IMR-90 (cell line): ENCODE data around the gene ME1. TPM values are rescaled to one million over a fixed set of nuclear protein-coding genes. Genes with fewer than 3 reads are reported as not detected.

ENCODE experiments used
- ATAC-seq: fragments of 200-7000 bp; cut with Tn5 transposase; 2 replicates; pipeline ENCODE4 v1.9.1; 2020; ENCODE audit warnings: low read depth, mild to moderate bottlenecking, moderate library complexity
- BruUV-seq: library from RNA; stranded (reverse); fragments of 400-500 nt; replicated peaks from 2 replicates; lab custom pipeline; 2021; lab: Mats Ljungman, UMichigan
- CTCF ChIA-PET: fragments of 300-600 bp; formaldehyde crosslinking; extraction: SDS; loops from one replicate; lab custom pipeline; 2021; ENCODE audit warnings: antibody characterized with exemption; lab: Yijun Ruan, JAX
- POLR2A ChIA-PET: fragments of 300-600 bp; sonication (Branson Sonifier 250); formaldehyde crosslinking; loops from one replicate; lab custom pipeline; 2022; ENCODE audit warnings: antibody characterized with exemption; ENCODE audit not compliant: unreplicated experiment; lab: Charles Lee
- DNase-seq: peaks from one replicate; pipeline ENCODE4 v3.0.0; 2013
- H2AFZ ChIP-seq: replicated peaks from 2 replicates; pipeline ENCODE3; 2013; ENCODE audit warnings: low read length, mild to moderate bottlenecking; ENCODE audit not compliant: poor library complexity
- H2AK5ac ChIP-seq: 2 replicates; pipeline ENCODE4 v1.6.1; 2013; ENCODE audit warnings: low read depth, low read length, inconsistent platforms
- H2AK9ac ChIP-seq: replicated peaks from 2 replicates; pipeline ENCODE3; 2013; ENCODE audit warnings: mild to moderate bottlenecking, low read depth, low read length, moderate library complexity; ENCODE audit not compliant: poor library complexity
- H2BK120ac ChIP-seq: 2 replicates; pipeline ENCODE4 v1.6.1; 2013; ENCODE audit warnings: low read depth, low read length, inconsistent platforms
- H2BK15ac ChIP-seq: 3 replicates; pipeline ENCODE4 v1.6.1; 2013; ENCODE audit warnings: low read depth, low read length, inconsistent platforms
- H2BK20ac ChIP-seq: 2 replicates; pipeline ENCODE4 v1.6.1; 2013; ENCODE audit warnings: low read depth, mild to moderate bottlenecking, inconsistent platforms, low read length, moderate library complexity
- H2BK5ac ChIP-seq: 2 replicates; pipeline ENCODE4 v1.6.1; 2013; ENCODE audit warnings: mild to moderate bottlenecking, low read depth, low read length, inconsistent platforms; ENCODE audit not compliant: poor library complexity, severe bottlenecking
- H3K14ac ChIP-seq: replicated peaks from 2 replicates; pipeline ENCODE4 v1.6.1; 2013; ENCODE audit warnings: low read depth, low read length, inconsistent platforms
- H3K18ac ChIP-seq: 2 replicates; pipeline ENCODE4 v1.6.1; 2013; ENCODE audit warnings: low read depth, low read length, control low read depth
- H3K23ac ChIP-seq: 2 replicates; pipeline ENCODE4 v1.6.1; 2013; ENCODE audit warnings: low read depth, low read length, inconsistent platforms
- H3K27ac ChIP-seq: 2 replicates; pipeline ENCODE4 v1.5.1; 2013; ENCODE audit warnings: mild to moderate bottlenecking, control low read depth, low read length; ENCODE audit not compliant: insufficient read depth
- H3K27me3 ChIP-seq: 2 replicates; pipeline ENCODE4 v1.6.1; 2013; ENCODE audit warnings: low read length; ENCODE audit not compliant: control insufficient read depth, insufficient read depth
- H3K36me3 ChIP-seq: 2 replicates; pipeline ENCODE4 v1.6.1; 2013; ENCODE audit warnings: low read length, mixed read lengths; ENCODE audit not compliant: control insufficient read depth, insufficient read depth
- H3K4ac ChIP-seq: 2 replicates; pipeline ENCODE4 v1.6.1; 2013; ENCODE audit warnings: low read depth, low read length, inconsistent platforms
- H3K4me1 ChIP-seq: 2 replicates; pipeline ENCODE4 v1.6.1; 2013; ENCODE audit warnings: low read length, mixed read lengths; ENCODE audit not compliant: control insufficient read depth, insufficient read depth
- H3K4me2 ChIP-seq: 2 replicates; pipeline ENCODE4 v1.6.1; 2013; ENCODE audit warnings: low read depth, mild to moderate bottlenecking, control low read depth, low read length, moderate library complexity
- H3K4me3 ChIP-seq: 2 replicates; pipeline ENCODE4 v1.5.1; 2013; ENCODE audit warnings: low read depth, mild to moderate bottlenecking, control low read depth, low read length, moderate library complexity; ENCODE audit not compliant: insufficient read depth
- H3K56ac ChIP-seq: 2 replicates; pipeline ENCODE4 v1.6.1; 2013; ENCODE audit warnings: low read length, inconsistent platforms; ENCODE audit not compliant: insufficient read depth; ENCODE audit errors: extremely low read depth
- H3K79me1 ChIP-seq, 2 experiments: 2 replicates each; pipeline ENCODE4 v1.6.1; 2013; ENCODE audit warnings: low read length in 2 of 2, inconsistent platforms in 1 of 2, low read depth in 1 of 2
- H3K9ac ChIP-seq: 2 replicates; pipeline ENCODE4 v1.6.1; 2013; ENCODE audit warnings: low read depth, low read length, control low read depth
- H3K9me1 ChIP-seq: 2 replicates; pipeline ENCODE4 v1.6.1; 2013; ENCODE audit warnings: low read length, inconsistent platforms; ENCODE audit not compliant: insufficient read depth
- H3K9me3 ChIP-seq: 2 replicates; pipeline ENCODE4 v1.6.1; 2013; ENCODE audit warnings: low read length; ENCODE audit not compliant: control insufficient read depth, insufficient read depth
- H4K20me1 ChIP-seq: 2 replicates; pipeline ENCODE4 v1.6.1; 2013; ENCODE audit warnings: low read length, inconsistent platforms; ENCODE audit not compliant: insufficient read depth
- H4K5ac ChIP-seq: 2 replicates; pipeline ENCODE4 v1.6.1; 2013; ENCODE audit warnings: mild to moderate bottlenecking, low read depth, low read length, control low read depth
- H4K8ac ChIP-seq, 2 experiments: 2 replicates each; pipeline ENCODE4 v1.6.1; 2013; ENCODE audit warnings: low read depth in 2 of 2, low read length in 2 of 2, control low read depth in 1 of 2, inconsistent platforms in 1 of 2
- H4K91ac ChIP-seq: 2 replicates; pipeline ENCODE4 v1.6.1; 2013; ENCODE audit warnings: low read depth, low read length, inconsistent platforms; ENCODE audit not compliant: insufficient read depth
- BHLHE40 ChIP-seq: fragments of 150-350 bp; IDR thresholded peaks from 2 replicates; pipeline ENCODE4 v1.6.1; 2016; ENCODE audit warnings: mild to moderate bottlenecking, low read depth, low read length
- CEBPB ChIP-seq: IDR thresholded peaks from 2 replicates; pipeline ENCODE4 v1.6.1; 2012; ENCODE audit warnings: low read depth, low read length, improper control_type of control experiment
- CHD1 ChIP-seq: IDR thresholded peaks from 2 replicates; pipeline ENCODE4 v1.6.1; 2012; ENCODE audit warnings: low read depth, low read length, improper control_type of control experiment
- ELK1 ChIP-seq: fragments of 150-350 bp; IDR thresholded peaks from 2 replicates; pipeline ENCODE4 v1.6.1; 2016; ENCODE audit warnings: low read depth, mild to moderate bottlenecking, low read length, moderate library complexity, borderline replicate concordance
- FOS ChIP-seq: fragments of 150-350 bp; IDR thresholded peaks from 2 replicates; pipeline ENCODE4 v1.6.1; 2016; ENCODE audit warnings: low read depth, low read length
- MAFK ChIP-seq: IDR thresholded peaks from 2 replicates; pipeline ENCODE4 v1.6.1; 2012; ENCODE audit warnings: low read depth, low read length, improper control_type of control experiment
- MAZ ChIP-seq: IDR thresholded peaks from 2 replicates; pipeline ENCODE4 v1.6.1; 2012; ENCODE audit warnings: low read depth, mild to moderate bottlenecking, low read length, improper control_type of control experiment, moderate library complexity, borderline replicate concordance
- MXI1 ChIP-seq: IDR thresholded peaks from 2 replicates; pipeline ENCODE4 v1.6.1; 2012; ENCODE audit warnings: low read depth, mild to moderate bottlenecking, low read length, moderate library complexity, borderline replicate concordance
- NFE2L2 ChIP-seq: fragments of 150-350 bp; IDR thresholded peaks from 2 replicates; pipeline ENCODE4 v1.6.1; 2016; ENCODE audit warnings: low read depth, mild to moderate bottlenecking, low read length
- POLR2A ChIP-seq: IDR thresholded peaks from 2 replicates; pipeline ENCODE4 v1.6.1; 2012; ENCODE audit warnings: mild to moderate bottlenecking, low read depth, low read length
- RAD21 ChIP-seq: IDR thresholded peaks from 2 replicates; pipeline ENCODE4 v1.6.1; 2012; ENCODE audit warnings: low read length, improper control_type of control experiment
- RCOR1 ChIP-seq: IDR thresholded peaks from 2 replicates; pipeline ENCODE4 v1.6.1; 2012; ENCODE audit warnings: mild to moderate bottlenecking, low read length, improper control_type of control experiment; ENCODE audit not compliant: insufficient replicate concordance
- SMC3 ChIP-seq: fragments of 150-350 bp; IDR thresholded peaks from 2 replicates; pipeline ENCODE4 v1.6.1; 2016; ENCODE audit warnings: low read depth, mild to moderate bottlenecking, antibody characterized with exemption, low read length, moderate library complexity
- dilution Hi-C: fragments of 300-500 bp; cut with HindIII; formaldehyde crosslinking; loops from one replicate; pipeline ENCODE4 v1.14.3; 2018; ENCODE audit warnings: low sequenced_read_pairs; ENCODE audit not compliant: unreplicated experiment
- in situ Hi-C: fragments of 300-500 bp; cut with MboI; formaldehyde crosslinking; loops from 3 replicates; pipeline ENCODE4 v1.14.3; 2019; ENCODE audit warnings: low sequenced_read_pairs, inconsistent platforms, mixed read lengths
- intact Hi-C: fragments of 100-400 bp; cut with micrococcal nuclease; formaldehyde crosslinking; loops from 2 replicates; pipeline ENCODE4 v1.10.0; 2022
- polyA plus RNA-seq, 3 experiments: library from polyadenylated mRNA; depleted of rRNA; stranded (reverse); fragments of >200 nt; gene quantifications; 2 replicates each; pipeline ENCODE4 v1.2.3, GENCODE V29; 2012; ENCODE audit warnings: low replicate concordance in 1 of 3
- total RNA-seq: library from RNA; depleted of rRNA; stranded (reverse); fragments of >200 nt; gene quantifications from 2 replicates; pipeline ENCODE4 v1.2.3, GENCODE V29; 2012
- TF ChIP-seq, protein P1 (sequence below): fragments of 150-350 bp; IDR thresholded peaks from 2 replicates; pipeline ENCODE4 v1.6.1; 2017; ENCODE audit warnings: mild to moderate bottlenecking, antibody characterized with exemption, low read length, low read depth
- TF ChIP-seq, protein P2 (sequence below): conservative IDR thresholded peaks from 2 replicates; pipeline ENCODE4 v1.5.1; 2012; ENCODE audit warnings: mild to moderate bottlenecking, low read depth, low read length, improper control_type of control experiment

ME1 gene
- total and polyA plus RNA-seq, 2 of the 4 experiments (the other 2 are of a cell fraction): 21.5 to 24.4 TPM

DNA sequence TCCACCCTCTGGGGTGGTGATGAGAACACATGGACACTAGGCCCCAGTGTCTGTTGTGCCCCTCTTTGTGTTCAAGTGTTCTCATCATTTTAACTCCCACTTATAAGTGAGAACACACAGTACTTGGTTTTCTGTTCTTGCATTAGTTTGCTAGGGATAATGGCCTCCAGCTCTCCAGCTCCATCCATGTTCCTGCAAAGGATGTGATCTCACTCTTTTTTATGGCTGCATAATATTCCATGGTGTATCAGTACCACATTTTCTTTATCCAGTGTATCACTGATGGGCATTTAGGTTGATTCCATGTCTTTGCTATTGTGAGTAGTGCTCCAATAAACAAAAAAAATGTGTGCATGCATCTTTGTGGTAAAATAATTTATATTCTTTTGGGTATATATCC lies 170.3 kb downstream of the ME1 start:
- Histone ChIP-seq H3K56ac (no peak overlapping the region), H3K4ac (no peak overlapping the region), H3K27me3 (no peaks in the 10 kb centered on the region), H3K9me3 (no peaks in the 10 kb centered on the region), H2BK5ac (no peak overlapping the region), H2BK120ac (no peak overlapping the region), H4K5ac (no peak overlapping the region), H3K36me3 (no peaks in the 10 kb centered on the region), H3K9me1 (no peaks in the 10 kb centered on the region), H3K4me1 (0 out of 2 replicates have a peak, but pooled peaks cover 3% of the 10 kb centered on the region), H3K4me2 (no peak overlapping the region), H3K9ac (no peak overlapping the region), H3K4me3 (no peak overlapping the region), H4K8ac (no peak overlapping the region), H2AK9ac (no peak overlapping the region), H4K20me1 (no peaks in the 10 kb centered on the region), H2AK5ac (no peak overlapping the region), H3K18ac (no peak overlapping the region), H3K79me1 (no peaks in the 10 kb centered on the region; a peak in 1 of 4 replicates), H3K23ac (no peak overlapping the region), H4K91ac (no peak overlapping the region), H2AFZ (no peak overlapping the region), H3K14ac (0 out of 2 replicates have a peak overlapping the region, but pooled peaks have one; percentile 26), H3K27ac (no peak overlapping the region), H2BK15ac (no peak overlapping the region), H2BK20ac (no peak overlapping the region)
- ChIA-PET CTCF (interaction anchor here (1.4 kb wide), 1 partner anchor 11 kb away, joined by 6 read pairs; no protein-coding TSS in a partner anchor), POLR2A (no interaction called here)
- ATAC-seq: no peak
- TF ChIP-seq BHLHE40: no peak
- no peak for TF ChIP-seq CEBPB
- TF ChIP-seq, protein P1, sequence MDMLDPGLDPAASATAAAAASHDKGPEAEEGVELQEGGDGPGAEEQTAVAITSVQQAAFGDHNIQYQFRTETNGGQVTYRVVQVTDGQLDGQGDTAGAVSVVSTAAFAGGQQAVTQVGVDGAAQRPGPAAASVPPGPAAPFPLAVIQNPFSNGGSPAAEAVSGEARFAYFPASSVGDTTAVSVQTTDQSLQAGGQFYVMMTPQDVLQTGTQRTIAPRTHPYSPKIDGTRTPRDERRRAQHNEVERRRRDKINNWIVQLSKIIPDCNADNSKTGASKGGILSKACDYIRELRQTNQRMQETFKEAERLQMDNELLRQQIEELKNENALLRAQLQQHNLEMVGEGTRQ: no peak
- no peak for TF ChIP-seq SMC3
- TF ChIP-seq MAFK: no peak
- no peak for TF ChIP-seq POLR2A
- TF ChIP-seq, protein P2, sequence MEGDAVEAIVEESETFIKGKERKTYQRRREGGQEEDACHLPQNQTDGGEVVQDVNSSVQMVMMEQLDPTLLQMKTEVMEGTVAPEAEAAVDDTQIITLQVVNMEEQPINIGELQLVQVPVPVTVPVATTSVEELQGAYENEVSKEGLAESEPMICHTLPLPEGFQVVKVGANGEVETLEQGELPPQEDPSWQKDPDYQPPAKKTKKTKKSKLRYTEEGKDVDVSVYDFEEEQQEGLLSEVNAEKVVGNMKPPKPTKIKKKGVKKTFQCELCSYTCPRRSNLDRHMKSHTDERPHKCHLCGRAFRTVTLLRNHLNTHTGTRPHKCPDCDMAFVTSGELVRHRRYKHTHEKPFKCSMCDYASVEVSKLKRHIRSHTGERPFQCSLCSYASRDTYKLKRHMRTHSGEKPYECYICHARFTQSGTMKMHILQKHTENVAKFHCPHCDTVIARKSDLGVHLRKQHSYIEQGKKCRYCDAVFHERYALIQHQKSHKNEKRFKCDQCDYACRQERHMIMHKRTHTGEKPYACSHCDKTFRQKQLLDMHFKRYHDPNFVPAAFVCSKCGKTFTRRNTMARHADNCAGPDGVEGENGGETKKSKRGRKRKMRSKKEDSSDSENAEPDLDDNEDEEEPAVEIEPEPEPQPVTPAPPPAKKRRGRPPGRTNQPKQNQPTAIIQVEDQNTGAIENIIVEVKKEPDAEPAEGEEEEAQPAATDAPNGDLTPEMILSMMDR: no peak
- no peak for TF ChIP-seq FOS
- TF ChIP-seq RAD21: no peak
- no peak for TF ChIP-seq MAZ
- TF ChIP-seq CHD1: no peak
- TF ChIP-seq ELK1: no peak
- TF ChIP-seq NFE2L2: no peak
- no peak for TF ChIP-seq RCOR1
- TF ChIP-seq MXI1: no peak
- no peak for DNase-seq
- in situ Hi-C loops (no loop called here), dilution Hi-C loops (no loop called here), intact Hi-C loops (no loop called here)
- no TSS peak for BruUV-seq
